ENCODE measurements around the gene PTPRA.
"Not testable (repeated sequence)": the region's sequence is repeated elsewhere in the genome, so short reads cannot be mapped to it uniquely, and the experiment has no call there.

The PTPRA gene

DNA sequence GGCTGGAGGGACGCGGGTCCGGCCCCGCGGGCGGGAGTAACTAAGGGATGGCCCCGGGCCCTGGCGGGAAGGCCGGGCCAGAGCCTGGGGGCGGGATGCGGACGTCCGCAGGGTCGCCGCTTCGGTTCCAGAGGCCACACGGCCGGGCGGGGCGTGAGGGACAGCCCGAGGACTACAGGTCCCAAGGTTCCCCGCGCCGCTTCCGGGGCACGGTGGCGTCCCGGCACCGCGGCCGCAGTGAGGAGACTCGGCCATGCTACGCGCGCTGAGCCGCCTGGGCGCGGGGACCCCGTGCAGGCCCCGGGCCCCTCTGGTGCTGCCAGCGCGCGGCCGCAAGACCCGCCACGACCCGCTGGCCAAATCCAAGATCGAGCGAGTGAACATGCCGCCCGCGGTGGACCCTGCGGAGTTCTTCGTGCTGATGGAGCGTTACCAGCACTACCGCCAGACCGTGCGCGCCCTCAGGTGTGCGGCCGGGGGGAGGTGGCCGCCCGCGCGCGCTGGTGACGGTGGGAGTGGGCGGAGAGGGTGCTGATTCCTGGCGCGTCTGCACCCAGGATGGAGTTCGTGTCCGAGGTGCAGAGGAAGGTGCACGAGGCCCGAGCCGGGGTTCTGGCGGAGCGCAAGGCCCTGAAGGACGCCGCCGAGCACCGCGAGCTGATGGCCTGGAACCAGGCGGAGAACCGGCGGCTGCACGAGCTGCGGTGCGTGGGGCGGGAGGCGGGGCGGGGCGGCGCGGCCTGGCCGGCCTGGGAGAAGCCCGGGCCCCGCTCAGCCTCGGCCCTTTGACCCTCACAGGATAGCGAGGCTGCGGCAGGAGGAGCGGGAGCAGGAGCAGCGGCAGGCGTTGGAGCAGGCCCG lies 172.8 kb downstream of the PTPRA start, which contains the start of gene MRPS26:
Gene MRPS26 (plus strand): TSS at position 237 of the 861 bp plus-strand sequence. CDS start 17 bp downstream, at position 254.
- DNase-seq, result peak in 1 of 2 experiments; percentile 85

DNA sequence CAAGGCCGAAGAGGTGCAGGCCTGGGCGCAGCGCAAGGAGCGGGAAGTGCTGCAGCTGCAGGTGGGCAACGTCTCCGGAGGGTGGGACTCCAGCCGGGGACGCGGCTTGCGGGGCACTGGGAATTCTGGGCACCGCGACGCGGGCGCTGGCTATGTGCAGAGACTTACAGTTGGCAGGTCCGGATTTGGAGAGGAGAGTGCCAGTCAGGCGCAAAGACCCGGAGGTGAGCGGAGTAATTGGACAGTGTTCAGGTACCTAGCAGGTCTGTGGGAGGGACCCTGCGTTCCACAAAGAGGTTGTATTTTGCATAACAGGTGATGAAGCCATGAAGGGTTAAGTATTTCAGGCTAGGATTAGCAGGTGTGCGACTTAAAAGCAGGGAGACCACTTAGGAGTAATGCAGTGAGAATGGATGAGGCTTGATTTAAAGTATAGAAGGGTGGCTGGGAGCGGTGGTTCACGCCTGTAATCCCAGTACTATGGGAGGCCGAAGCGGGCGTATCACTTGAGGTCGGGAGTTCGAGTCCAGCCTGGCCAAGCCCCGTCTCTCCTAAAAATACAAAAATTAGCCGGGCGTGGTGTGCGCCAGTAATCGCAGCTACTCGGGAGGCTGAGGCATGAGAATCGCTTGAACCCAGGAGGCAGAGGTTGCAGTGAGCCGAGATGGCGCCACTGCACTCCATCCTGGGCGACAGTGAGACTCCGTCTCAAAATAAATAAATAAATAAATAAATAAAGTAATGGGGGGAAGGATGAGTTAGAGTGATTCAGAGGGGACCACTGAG lies 173.6 kb downstream of the PTPRA start:
- no peak for DNase-seq

DNA sequence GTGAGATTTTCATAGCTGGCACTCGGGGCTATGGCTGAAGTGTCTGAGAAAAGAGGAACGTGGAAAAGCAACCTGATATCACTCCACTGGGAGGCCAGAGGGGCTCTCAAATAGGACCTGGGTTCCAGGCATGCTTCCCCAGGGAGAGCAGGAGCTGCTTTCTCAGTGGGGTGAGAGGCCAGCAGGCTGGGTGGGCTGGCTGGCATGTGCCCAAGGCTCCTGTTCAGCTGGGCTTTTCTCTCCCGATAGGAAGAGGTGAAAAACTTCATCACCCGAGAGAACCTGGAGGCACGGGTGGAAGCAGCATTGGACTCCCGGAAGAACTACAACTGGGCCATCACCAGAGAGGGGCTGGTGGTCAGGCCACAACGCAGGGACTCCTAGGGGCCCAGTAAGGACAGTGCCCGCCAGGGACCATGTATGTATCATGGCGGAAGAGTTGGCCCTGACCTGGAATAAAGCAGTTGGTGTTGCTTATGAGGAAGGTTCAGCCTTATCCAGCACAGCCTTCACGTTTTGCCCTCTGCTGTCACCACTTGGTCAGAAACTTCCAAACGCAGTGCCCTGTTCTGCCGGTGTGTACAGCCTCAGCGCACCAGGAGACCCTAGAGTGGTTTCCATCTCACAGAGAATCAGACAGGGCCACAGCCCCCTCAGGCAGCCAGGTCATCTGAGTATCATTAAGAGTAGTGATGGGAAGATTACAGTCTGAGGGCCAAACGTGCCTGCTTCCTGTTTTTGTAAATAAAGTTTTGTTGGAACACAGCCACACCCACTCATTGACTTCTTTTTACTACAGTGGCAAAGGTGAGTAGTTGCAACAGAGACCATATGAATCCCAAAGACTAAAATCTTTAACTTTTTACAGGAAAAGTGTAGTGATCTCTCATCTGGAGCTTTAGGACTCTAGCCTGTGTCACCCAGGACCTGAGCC lies 174.5 kb downstream of the PTPRA start:
- DNase-seq, result no peak

DNA sequence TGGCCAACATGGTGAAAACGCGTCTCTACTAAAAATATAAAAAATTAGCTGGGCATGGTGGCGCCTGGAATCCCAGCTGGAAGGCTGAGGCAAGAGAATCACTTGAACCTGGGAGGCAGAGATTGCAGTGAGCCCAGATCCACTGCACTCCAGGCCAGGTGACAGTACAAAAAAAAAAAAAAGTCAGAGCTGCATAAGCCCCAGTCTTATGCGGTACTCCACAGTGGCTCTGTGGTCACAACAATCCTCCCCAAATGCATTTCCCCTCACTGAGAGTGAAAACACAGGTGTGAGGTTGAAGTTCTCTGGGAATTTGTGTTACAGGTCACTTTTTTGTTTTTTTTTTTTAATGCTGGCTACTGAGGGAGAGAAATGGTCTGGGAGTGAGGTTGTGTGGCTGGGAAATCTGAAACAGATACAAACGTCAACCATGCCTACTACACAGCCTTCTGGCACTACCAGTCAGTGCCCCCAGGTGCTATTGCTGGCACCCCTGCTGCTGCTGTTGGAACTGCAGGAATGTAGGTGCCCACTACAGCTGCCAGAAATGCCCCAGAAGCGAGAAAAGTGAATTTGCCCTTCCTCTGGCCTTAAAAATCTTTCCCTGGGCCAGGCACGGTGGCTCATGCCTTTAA lies 178.2 kb downstream of the PTPRA start:
- DNase-seq, result no peak

DNA sequence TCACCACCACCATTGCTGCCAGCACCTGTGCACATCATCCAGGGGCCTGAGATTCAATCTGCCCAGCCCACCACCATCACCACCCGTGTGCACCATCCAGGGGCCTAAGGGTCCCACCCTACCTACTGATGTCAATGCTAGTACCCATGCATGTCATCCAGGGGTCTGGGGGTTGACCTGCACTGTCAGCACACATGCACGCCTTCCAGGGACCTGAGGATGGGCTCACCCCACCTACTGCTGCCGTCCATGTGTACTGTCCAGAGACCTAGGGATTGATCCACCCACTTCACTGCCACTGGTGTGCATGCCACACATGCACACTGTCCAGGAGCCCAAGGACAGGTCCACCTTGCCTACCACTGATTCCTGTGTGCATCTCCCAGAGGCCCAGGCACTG lies 186.2 kb downstream of the PTPRA start:
- DNase-seq, result no peak

DNA sequence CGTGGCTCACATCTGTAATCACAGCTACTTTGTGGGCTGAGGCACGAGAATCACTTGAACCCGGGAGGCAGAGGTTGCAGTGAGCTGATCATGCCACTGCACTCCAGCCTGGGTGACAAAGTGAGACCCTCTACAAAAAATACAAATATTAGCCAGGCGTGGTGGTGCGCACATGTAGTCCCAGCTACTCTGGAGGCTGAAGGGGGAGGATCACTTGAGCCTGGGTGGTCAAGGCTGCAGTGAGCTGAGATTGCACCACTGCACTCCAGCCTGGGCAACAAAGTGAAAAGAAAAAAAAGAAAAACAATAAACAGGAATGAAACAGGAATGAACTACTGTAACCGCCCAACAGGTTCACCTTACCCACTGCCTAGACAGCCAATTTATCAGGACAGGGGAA lies 190.8 kb downstream of the PTPRA start:
- DNase-seq, result not testable (repeated sequence)

DNA sequence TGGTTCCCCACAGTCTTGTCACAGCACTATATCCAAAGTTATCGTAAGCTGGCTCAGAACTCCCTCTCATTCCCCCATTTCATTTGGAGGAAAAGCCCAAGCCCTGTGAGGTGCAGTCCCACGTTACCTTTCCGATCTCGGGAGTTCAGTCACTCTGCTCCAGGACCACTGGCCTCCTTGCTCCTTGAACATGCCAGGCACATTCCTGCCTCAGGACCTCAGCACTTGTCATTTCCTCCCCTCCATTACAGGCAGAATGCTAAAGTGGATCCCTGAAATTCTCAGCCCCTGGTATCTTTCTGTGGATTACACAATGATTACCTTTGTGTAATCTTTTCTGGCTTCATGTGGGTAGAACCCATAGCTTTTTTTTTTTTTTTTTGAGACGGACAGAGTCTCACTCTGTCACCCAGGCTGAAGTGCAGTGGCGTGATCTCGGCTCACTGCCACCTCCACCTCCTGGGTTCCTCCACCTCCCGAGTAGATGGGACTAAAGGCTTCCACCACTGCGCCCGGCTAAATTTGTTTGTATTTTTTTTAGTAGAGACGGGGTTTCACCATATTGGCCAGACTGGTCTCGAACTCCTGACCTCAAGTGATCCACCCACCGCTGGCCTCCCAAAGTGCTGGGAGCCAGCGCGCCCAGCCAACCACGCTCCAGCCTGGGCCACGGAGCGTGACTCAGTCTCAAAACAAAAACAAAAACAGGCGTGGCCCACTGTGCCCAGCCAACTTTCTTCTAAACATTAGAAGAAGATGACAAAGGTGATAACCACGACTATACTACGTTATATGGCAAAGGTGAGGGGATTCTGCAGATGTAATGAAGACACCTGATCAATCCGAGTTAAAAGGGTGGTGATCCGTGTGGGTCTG lies 194.1 kb downstream of the PTPRA start:
- DNase-seq, result no peak

DNA sequence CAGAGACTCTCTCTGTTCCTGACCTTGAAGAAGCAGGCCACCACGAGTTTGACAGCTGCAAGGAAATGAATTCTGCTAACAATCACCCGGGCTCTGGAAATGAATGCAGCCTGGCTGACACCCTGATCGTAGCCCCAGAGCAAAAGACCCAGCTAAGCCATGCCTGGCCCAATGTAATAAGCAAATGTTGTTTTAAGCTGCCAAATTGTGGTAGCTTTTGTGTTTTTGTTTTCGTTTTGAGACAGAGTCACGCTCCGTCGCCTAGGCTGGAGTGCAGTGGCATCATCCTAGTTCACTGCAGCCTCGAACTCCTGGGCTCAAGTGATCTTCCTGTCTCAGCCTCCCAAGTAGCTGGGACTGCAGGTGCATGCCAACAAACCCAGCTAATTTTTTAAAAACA lies 194.8 kb downstream of the PTPRA start:
- no peak for DNase-seq

DNA sequence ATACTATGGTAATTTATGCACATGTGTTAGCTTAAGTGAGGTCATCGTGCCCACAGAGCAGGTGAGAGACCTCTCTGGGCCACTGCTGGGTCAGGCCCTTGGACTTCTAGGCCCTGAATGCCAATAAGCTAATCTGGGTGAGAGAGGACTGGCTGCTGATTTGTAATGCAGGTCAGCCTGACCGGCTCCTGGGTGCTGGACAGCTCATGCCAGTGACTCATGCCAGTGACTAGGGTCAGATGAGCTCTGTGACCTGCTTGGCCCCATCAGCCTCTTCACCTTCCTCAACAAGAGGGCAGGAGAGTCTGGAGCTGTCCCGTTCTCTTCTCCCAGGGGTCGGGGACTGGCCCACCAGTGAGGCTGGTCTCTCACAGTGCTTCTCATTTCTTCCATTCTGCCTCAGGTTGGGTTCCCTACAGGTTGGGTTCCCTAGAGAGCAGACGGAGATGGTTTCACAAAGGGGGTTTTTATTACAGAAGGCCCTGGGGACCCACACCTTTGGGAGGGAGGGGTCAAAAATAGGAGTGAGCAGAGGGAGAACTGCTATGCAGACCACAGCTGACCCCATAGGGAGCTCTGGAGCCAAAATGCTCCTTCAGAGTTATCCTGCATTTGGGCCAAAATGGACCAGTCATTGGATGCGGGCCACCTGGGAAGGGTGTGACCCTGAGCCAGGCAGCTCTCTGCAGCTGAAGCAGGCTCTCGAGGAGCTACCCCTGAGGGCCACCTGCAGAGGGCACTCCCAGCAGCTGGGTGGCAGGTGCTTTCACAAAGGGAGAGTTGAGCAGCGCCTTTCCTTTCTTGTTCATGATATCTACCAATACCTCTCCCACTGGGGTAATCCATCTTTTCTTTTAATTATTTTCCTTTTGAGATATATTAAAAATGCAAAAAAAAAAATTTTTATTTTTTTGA lies 196.0 kb downstream of the PTPRA start:
- DNase-seq, result no peak

DNA sequence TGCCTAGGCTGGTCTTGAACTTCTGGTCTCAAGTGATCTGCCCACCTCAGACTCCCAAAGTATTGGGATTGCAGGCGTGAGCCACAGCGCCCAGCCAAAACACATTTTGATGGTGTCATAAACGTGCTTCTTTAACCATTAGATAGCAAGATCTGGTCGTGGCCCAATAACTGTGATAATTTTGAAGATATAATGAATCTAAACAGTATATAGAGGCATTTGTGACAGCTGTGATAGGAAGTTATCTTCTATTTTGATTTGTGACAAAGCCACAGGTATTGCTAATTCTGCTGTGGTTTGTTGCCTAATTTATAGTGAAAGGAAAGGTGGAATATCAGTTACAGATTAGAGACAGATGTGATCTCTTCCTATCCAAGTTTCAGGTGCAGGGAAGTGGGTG lies 197.4 kb downstream of the PTPRA start:
- no peak for DNase-seq

DNA sequence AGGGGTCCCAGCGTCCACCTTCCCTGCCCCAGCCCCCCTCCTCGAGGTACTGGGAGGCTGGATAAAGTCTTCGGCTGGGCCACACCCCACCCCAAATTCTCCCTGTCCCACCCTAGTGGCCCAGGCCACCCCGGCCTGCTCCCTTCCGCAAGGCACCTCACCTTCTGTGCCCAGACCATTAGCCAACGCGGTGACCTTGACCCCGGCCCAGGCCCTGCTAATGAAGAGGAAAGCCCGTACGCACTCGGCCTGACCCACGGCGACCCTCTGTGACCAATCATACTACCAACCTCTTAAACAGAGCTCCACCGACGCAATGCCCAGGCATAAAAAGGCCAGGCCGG lies 198.0 kb downstream of the PTPRA start:
- DNase-seq, result no peak

DNA sequence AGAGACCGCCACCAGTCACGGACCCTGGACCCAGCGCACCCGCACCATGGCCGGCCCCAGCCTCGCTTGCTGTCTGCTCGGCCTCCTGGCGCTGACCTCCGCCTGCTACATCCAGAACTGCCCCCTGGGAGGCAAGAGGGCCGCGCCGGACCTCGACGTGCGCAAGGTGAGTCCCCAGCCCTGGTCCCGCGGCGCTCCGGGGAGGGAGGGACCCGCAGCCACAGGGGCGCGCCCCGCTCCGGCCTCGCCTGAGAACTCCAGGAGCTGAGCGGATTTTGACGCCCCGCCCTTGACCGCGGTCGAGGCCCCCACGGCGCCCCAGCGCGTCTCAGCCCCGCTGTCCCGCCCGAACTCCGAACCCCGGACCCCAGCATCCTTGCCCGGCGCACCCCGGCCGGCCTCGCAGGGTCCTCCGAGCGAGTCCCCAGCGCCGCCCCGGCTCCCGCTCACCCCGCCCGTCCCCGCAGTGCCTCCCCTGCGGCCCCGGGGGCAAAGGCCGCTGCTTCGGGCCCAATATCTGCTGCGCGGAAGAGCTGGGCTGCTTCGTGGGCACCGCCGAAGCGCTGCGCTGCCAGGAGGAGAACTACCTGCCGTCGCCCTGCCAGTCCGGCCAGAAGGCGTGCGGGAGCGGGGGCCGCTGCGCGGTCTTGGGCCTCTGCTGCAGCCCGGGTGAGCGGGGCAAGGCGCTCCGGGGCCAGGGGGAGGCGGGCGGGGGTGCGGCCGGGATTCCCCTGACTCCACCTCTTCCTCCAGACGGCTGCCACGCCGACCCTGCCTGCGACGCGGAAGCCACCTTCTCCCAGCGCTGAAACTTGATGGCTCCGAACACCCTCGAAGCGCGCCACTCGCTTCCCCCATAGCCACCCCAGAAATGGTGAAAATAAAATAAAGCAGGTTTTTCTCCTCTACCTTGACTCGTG lies 198.6 kb downstream of the PTPRA start, which contains the start of gene OXT:
Gene OXT (plus strand): TSS at position 11 of the 920 bp plus-strand sequence. CDS start 36 bp downstream, at position 47.
- no peak for DNase-seq

DNA sequence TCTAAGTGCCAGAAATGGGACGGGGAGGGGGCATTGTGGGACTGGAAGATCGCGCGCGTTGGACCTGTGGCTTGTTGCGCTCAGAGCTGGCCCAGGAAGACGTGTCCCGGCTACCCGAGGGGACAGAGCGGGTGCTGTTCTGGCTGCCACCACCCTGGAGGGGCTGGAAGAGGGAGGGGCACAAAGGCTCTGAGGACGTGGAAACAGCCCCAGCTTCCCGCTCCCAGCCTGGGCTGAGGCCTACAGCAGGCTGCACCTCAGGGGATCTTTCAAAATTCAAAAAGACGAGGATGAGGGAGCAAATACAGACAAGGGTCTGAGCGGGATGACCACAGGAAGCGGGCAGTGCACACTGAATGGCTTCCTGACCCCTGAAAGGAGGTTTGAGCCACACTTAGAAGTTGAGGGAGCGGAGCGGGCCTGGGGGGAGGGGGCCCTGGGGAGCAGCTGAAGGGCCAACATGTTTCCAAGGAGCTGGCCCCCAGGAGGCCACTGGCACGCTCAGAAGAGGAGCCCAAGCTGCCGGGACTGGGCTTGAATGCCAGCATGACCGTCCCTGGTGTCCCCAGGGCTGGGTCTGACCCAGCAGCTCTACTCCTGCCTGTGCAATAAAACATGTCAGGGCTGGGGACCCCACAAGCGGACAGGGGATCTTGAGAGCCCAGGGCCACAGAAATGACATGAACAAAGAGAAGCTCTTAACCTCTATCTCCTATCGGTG lies 199.4 kb downstream of the PTPRA start:
- DNase-seq, result no peak

DNA sequence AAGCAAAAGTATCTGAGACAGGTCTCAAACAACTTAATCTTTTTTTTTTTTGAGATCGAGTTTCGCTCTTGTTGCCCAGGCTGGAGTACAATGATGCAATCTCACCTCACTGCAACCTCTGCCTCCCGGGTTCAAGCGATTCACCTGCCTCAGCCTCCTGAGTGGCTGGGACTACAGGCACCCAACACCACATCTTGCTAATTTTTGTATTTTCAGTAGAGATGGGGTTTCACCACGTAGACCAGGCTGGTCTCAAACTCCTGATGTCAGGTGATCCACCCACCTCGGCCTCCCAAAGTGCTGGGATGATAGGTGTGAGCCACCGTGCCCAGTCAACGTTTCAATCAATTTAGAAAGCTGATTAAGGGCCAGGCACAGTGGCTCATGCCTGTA lies 200.0 kb downstream of the PTPRA start:
- DNase-seq, result not testable (repeated sequence)

DNA sequence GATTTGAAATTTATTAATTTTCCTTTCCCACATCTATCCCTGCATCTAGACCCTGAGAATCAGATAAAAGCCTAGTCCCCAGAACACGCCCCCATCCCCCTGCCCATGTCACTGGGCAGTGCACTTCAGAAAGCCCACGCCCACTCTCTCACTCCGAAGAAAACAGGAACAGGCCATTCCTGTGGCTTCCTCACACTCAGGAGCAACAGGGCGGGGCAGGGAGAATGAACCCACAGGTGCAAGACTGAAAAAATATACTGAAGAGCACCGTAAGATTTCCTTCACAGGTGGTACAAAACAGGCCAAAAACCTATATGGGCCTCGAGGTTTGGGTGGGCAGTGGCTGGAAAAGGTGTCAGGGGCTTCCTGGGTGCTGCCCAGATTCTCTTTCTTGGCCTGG lies 201.5 kb downstream of the PTPRA start:
- no peak for DNase-seq

DNA sequence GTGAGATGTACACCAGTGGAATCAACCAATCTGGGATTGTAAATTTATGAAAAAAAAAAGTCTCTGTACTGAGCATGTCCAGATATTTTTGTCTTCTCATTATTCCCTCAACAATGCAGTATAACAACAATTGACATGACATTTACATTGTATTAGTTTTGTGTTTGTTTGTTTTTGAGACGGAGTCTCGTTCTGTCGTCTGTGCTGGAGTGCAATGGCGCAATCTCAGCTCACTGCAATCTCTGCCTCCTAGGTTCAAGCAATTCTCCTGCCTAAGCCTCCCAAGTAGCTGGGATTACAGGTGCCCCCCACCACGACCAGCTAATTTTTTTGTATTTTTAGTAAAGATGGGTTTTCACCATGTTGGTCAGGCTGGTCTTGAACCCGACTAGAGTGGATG lies 202.0 kb downstream of the PTPRA start:
- DNase-seq, result not testable (repeated sequence)

DNA sequence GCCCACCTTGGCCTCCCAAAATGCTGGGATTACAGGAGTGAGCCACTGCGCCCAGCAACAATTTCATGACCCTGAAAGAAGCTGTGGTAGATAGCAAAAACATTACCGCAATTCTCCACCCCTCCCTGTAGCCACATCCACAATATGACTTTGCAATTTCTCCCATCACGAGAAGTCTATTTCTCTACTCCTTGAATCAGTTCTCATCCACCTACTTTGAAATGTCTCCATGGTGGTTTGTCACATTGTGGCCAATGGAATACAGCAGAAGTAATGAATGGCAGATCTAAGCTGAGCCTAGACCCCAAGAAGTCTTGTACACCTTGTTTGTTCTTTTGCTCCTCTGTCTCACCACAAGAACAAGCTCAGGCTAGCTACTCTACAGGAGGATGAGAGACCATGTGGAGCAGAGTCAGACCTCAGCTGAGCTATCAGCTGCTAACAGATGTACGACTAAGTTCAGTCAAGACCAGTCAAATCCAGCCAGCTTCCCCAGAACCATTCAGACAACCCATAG lies 204.4 kb downstream of the PTPRA start:
- no peak for DNase-seq

DNA sequence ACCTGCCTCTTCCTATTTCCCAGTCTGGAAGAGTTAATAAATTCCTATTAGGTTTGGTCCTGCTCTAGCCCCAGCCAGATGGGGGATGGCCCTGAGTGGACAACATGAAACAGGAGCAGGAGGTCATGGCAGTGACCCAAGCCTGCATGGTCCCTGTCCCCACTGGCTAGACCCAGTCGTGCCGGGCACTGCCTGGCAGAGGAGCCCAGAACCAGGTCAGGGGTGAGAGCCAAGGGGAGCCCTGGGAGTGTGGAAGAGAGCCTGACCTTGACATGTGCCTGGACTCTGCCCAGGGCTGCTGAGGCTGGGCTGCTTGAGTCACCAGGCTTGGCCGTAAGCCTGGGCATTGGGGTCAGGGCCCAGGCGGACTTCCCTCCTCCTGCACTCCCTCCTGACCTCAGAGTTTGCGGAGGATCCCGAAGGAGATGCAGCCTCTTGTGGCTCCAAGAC lies 207.7 kb downstream of the PTPRA start:
- no peak for DNase-seq
